HG03139 (cell line): Measurements from ENCODE around the gene HMSD.

Source experiments
- ATAC-seq: cut with Tn5 transposase; IDR thresholded peaks from one replicate; pipeline ENCODE4 v1.9.1; 2021; ENCODE audit not compliant: unreplicated experiment

Gene HMSD

DNA sequence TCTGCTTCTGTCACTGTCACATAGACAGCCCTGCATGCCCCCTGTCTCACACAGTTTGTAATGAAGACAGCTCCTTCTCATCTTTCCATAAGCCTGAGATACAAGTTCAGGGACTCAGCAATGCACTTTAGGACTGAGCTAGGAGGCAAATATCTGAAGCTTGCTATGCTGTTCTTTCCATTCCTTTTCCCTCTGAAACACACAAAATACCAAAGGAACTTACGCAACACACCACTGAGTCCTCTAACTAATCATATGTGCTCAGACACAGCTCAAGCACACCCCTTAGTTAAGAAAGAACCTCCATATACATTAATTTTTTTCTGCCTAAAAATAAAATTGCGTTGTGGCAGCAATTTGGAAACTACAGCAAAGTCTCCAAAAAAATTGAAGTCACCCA lies 38.6 kb downstream of the HMSD start:
- ATAC-seq, result no peak

DNA sequence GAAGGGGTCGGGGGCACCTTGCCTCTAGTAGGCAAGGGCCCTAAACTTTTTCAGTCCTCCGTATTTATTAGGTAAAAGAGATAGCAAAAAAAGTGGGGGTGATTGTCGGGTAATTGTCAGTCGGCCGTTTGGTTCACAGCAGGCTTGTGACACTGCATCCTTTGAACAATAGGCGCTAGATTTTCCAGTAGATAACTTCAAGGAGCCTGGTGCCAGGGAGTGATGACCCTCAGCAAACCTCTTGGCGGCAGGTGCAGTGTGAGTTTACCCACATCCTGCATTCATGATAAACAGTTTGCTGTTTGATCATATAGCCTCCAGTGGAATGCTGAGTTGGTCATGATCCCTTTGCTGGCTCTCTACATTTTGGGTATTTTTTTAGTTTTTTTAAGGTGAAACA lies 43.6 kb downstream of the HMSD start:
- ATAC-seq, result no peak

DNA sequence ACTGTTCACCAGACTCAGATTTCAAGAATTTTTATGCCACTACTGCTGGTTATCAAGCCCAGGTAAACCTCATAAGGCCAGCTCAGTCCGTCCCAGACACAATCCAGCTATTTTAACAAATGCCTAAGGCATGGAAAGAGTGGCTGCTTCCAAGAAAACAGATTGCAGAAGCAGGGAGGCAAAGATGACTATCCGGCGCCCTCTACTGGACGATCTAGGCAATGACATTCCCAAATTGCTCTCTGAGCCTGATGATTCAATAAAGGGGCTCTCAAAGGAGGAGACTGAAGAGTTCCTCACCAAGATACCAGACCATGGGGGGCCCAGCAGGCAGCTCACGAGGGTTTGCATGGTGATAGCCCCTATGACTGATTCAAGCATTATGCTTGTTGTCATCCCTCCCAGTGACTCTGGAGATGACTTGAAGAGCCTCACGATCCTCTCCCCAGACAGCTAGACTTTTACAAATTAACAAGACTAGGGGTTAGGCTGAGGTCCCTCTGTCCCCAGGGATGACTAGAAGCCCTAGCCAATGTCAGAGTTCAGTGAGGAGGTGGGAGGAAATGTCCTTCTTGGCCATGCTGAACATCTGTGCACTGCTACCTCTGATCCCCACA lies 45.8 kb downstream of the HMSD start:
- ATAC-seq, result no peak

DNA sequence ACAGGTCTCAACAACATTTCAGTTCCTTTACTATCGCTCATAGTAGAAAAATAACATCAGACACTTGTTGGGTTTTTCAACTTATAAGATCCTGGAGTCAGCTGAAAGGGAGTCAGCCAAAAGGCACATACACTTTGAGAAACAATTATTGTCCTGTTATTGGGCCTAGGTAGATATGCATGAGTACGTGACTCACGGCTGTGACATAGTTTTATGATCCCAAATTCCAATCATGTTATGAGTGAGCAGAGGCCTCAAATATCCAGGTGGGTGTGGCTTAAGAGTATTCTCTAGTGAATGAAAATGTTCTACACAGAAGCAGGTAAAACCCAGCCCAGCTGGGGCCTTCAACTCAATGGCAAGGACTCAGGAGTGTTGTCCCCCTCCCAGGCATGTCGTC lies 47.9 kb downstream of the HMSD start:
- no peak for ATAC-seq

DNA sequence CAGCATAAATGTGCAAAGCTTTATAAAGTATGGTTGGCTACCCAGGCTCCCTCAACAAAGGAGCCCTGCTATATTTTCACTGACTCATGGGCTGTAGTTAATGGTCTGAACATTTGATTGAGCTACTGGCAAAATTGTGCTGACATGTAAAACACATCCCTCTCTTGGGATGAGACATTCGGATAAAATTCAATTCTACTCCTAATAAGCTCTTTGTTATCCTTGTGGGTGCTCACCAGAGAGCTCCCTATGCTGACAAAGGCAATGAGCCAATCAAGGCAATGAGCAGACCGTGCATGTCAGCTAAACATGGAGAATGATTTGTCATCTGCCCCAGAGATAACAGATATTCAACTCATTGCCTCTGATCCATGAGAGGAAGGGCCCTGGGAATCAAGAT lies 48.5 kb downstream of the HMSD start:
- ATAC-seq, result no peak

DNA sequence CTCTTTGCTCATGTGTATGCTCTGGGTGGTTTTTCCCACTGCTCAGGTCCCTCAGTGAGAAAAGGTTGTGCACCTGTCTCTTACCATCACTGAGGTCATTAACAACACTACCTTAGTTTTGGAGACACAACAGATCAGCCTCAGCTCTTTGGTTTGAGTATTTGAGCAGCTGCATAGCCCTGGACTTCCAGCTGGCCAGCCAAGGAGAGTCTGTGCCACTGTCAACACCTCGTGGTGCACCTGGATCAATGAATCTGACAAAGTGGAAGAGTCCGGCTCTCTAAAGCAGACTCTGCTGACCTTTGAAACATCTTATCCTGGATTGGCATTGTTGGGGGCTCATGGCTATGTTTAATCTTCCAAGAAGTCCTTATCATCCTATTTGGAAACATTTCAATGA lies 50.8 kb downstream of the HMSD start:
- ATAC-seq, result no peak

DNA sequence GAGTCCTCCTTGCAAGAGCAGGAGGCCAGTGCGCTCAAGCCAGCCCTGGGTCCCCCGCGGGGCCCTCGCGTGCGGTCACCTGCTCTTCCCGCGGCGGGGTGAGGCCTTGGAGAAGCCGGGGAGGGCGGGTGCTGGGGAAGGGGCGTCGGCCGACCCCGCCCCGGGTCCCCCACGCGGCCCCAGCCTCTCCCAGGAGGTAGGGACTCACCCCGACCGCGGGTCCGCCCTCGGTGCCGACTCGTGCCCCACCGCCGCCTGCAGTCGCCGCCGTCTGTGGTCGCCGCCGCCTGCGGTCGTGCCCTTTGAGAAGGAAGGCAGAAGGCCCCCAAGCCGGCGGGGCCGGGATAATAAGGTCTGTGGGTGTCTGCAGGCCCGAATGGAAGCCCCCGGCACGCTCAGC lies 53.5 kb downstream of the HMSD start:
- no peak for ATAC-seq

DNA sequence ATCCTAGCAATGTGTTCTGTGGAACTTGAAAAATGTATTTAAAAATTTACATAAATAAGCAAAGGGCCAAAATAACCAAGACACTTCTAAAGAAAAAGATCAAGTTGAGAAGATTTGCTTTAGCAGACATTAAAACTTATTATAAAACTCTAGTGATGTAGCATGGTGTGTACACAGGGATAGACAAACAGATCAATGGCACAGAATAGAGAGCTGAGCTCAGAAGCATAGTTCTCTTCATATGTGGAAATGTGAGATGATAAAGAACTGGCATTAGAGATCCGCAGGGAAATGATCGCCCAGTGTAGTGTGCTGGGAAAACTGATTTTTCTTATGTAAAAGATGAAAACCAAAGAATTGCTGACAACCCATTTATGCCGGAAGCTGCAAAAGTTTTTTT lies 60.2 kb downstream of the HMSD start:
- ATAC-seq, result no peak
